Measurements from ENCODE around the gene SH2D7.
"Not testable (repeated sequence)": the region's sequence is repeated elsewhere in the genome, so short reads cannot be mapped to it uniquely, and the experiment has no call there.

Gene SH2D7

DNA sequence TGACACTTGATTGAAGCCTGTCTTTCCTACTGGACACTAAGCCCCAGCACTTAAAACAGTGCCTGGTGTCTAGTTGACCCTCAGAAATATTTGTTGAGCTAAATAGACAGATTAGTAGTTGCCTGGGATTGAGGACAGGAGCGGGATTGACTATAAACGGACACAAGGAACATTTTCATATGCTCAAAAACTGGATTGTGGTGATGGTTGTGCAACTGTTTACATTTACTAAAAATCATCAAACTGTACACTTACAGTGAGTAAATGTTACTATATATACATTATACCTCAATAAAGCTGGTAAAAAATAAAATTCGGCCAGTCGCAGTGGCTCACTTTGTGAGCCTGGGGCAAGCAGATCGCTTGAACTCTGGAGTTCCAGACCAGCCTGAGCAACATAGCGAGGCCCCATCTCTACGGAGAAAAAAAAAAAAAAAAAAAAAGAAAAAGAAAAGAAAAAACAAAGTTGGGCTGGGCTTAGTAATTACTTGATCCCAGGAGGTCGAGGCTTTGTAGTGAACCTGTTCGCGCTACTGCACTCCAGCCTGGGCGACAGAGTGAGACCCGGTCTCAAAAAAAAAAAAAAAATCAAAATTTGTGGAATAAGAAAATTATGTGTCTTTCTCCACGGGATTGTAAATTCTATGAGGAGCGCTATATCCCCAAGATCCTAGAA, 56.2 kb downstream of the SH2D7 start:
- no peak for TF ChIP-seq GABPA (IDR thresholded peaks at IDR 0.05; ENCODE audit: low read depth)
- no peak for TF ChIP-seq POLR2AphosphoS5 (IDR thresholded peaks at IDR 0.05; ENCODE audit: low read depth)
- TF ChIP-seq, protein P1, sequence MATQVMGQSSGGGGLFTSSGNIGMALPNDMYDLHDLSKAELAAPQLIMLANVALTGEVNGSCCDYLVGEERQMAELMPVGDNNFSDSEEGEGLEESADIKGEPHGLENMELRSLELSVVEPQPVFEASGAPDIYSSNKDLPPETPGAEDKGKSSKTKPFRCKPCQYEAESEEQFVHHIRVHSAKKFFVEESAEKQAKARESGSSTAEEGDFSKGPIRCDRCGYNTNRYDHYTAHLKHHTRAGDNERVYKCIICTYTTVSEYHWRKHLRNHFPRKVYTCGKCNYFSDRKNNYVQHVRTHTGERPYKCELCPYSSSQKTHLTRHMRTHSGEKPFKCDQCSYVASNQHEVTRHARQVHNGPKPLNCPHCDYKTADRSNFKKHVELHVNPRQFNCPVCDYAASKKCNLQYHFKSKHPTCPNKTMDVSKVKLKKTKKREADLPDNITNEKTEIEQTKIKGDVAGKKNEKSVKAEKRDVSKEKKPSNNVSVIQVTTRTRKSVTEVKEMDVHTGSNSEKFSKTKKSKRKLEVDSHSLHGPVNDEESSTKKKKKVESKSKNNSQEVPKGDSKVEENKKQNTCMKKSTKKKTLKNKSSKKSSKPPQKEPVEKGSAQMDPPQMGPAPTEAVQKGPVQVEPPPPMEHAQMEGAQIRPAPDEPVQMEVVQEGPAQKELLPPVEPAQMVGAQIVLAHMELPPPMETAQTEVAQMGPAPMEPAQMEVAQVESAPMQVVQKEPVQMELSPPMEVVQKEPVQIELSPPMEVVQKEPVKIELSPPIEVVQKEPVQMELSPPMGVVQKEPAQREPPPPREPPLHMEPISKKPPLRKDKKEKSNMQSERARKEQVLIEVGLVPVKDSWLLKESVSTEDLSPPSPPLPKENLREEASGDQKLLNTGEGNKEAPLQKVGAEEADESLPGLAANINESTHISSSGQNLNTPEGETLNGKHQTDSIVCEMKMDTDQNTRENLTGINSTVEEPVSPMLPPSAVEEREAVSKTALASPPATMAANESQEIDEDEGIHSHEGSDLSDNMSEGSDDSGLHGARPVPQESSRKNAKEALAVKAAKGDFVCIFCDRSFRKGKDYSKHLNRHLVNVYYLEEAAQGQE (IDR thresholded peaks at IDR 0.05; ENCODE audit: insufficient replicate concordance, low read depth), result no peak
- Histone ChIP-seq H3K27me3 (ENCODE audit: insufficient read depth, poor library complexity, severe bottlenecking) (no peaks in the 10 kb centered on the region), H3K27ac (replicated peaks) (peak overlapping the region; percentile 62), H3K4me3 (replicated peaks; ENCODE audit: insufficient read depth, low read length) (peak overlapping the region; percentile 49)
- no peak for DNase-seq (ENCODE audit: low read depth in 1 of 2, low spot score in 1 of 2)

DNA sequence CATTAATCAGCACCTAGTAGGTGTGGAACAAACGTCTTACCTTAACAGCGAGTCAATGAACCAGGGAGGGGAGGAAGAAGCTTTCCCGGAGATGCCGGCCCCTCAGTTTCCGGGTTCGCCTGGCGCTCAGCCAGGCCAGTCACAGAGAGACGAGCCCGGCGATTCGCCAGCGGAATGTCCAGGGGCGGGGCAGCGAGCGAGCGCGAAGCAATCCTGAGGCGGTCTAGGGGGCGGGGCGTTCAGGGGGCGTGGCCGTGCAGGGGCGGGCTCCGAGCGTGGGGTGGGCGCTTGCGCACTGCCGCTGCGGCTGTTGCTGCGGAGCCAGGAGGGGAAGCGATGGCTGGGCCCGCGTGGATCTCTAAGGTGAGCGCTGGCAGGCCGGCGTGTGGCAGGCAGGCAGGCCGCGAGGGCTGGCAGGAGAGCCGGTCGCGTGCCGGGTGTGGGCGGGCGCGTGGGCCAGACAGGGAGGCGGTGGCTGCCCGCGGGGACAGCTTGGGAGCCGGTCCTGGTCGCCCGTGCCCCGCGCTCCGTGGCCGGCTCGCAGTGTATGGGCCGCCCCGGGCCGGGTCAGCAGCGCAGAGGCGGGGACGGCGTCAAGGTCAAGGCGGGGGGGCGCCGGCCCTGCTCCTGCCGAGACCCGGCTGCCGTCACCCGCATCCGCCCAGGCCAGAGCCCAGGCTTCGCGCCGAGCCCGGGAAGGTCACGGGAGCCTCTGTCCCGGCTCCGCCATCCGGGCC, 56.9 kb downstream of the SH2D7 start, which contains the start of gene IDH3A:
Gene IDH3A, plus strand, starts transcription at position 295 of the 737 bp plus-strand sequence. Its CDS starts 42 bp downstream, at position 337.
- H3K4me3 ChIP-seq (replicated peaks; ENCODE audit: insufficient read depth, low read length), result peak within 1 kb of the TSS; percentile 87
- peak within 1 kb of the TSS; percentile 62 for H3K27ac ChIP-seq (replicated peaks)
- H3K27me3 ChIP-seq (ENCODE audit: insufficient read depth, poor library complexity, severe bottlenecking), result no peaks in the 10 kb centered on the region
- peak; percentile 89 to 98 for DNase-seq (ENCODE audit: low read depth in 1 of 2, low spot score in 1 of 2)
- TF ChIP-seq GABPA (IDR thresholded peaks at IDR 0.05; ENCODE audit: low read depth) (peak; percentile 64), POLR2AphosphoS5 (IDR thresholded peaks at IDR 0.05; ENCODE audit: low read depth) (peak; percentile 68)
- TF ChIP-seq, protein P1 (IDR thresholded peaks at IDR 0.05; ENCODE audit: insufficient replicate concordance, low read depth), result no peak
- TF ChIP-seq, protein P2, sequence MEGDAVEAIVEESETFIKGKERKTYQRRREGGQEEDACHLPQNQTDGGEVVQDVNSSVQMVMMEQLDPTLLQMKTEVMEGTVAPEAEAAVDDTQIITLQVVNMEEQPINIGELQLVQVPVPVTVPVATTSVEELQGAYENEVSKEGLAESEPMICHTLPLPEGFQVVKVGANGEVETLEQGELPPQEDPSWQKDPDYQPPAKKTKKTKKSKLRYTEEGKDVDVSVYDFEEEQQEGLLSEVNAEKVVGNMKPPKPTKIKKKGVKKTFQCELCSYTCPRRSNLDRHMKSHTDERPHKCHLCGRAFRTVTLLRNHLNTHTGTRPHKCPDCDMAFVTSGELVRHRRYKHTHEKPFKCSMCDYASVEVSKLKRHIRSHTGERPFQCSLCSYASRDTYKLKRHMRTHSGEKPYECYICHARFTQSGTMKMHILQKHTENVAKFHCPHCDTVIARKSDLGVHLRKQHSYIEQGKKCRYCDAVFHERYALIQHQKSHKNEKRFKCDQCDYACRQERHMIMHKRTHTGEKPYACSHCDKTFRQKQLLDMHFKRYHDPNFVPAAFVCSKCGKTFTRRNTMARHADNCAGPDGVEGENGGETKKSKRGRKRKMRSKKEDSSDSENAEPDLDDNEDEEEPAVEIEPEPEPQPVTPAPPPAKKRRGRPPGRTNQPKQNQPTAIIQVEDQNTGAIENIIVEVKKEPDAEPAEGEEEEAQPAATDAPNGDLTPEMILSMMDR (IDR thresholded peaks at IDR 0.05; ENCODE audit: insufficient read depth, low read length), result no peak

DNA sequence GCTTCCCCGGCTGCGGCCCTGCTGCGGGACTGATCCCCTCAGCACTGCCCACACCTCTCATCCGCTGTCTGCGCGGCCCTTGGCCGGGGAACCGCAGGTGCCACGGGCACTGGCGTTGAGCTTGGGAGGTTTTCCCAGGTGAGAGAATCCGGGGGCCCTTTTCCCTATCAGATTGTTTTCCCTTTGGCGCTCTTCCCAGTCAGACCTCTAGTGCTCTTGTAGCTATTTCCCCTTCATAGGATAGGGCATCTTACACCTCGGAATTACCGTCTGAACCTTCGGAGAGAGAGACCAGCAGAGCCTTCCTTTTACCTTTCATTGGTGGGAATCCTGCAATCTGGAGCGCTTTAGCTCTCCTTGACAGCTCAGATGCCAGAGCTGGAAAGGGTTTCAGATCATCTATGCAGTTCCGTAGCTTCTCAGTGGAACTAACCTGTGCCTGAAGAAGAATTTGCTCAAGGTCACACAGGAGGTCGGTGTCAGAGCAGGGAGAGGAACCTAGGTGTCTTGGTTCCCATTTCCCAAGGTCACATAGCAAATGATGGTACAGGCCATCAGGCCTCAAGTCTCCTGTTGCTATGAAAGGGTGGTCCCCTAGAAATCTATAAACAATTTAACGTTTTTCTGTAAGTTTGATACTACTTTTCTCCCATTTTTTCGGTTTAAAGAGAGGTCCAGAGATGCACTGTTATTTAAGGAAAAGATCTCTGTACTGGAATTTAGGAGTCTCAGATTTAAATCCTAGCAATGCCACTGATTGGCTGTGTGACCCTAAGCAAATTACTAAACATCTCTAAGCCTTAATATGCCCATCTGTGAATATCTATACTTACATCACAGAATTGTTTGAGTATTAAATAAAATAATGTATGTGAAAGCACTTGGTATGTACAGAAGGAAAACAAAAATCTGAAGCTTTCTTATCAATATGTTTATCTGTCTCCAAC, 57.7 kb downstream of the SH2D7 start:
- TF ChIP-seq, protein P1 (IDR thresholded peaks at IDR 0.05; ENCODE audit: insufficient replicate concordance, low read depth), result no peak
- no peak for TF ChIP-seq POLR2AphosphoS5 (IDR thresholded peaks at IDR 0.05; ENCODE audit: low read depth)
- TF ChIP-seq, protein P2 (IDR thresholded peaks at IDR 0.05; ENCODE audit: insufficient read depth, low read length), result no peak
- no peak for TF ChIP-seq GABPA (IDR thresholded peaks at IDR 0.05; ENCODE audit: low read depth)
- TF ChIP-seq SPI1 (IDR thresholded peaks at IDR 0.05; ENCODE audit: borderline replicate concordance, low read depth), result no peak
- peak overlapping the region; percentile 53 for H3K27ac ChIP-seq (replicated peaks)
- no peaks in the 10 kb centered on the region for H3K27me3 ChIP-seq (ENCODE audit: insufficient read depth, poor library complexity, severe bottlenecking)
- peak overlapping the region; percentile 87 for H3K4me3 ChIP-seq (replicated peaks; ENCODE audit: insufficient read depth, low read length)
- no peak for DNase-seq (ENCODE audit: low read depth in 1 of 2, low spot score in 1 of 2)

DNA sequence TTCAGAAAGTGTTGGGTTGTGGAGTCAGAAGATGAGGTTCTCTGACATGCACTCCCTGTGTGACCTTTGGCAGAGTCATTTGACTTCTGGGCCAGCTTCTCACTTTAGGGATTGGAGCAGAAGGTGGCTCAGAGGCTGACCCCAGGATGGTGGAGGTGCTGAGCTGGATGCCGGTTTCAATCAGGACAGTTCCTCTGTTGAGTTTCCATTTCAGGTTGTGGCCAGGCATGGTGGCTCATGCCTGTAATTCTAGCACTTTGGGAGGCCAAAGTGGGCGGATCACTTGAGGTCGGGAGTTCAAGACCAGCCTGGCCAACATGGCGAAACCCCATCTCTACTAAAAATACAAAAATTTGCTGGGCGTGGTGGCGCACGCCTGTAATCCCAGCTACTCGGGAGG, 58.7 kb downstream of the SH2D7 start:
- not testable (repeated sequence) for H3K4me3 ChIP-seq (replicated peaks; ENCODE audit: insufficient read depth, low read length); H3K27ac ChIP-seq (replicated peaks); H3K27me3 ChIP-seq (ENCODE audit: insufficient read depth, poor library complexity, severe bottlenecking); DNase-seq (ENCODE audit: low read depth in 1 of 2, low spot score in 1 of 2)

Data from HL-60 (cell line).